ENCODE data around the gene CPEB4. TPM values are rescaled to one million over a fixed set of nuclear protein-coding genes. Genes with fewer than 3 reads are reported as not detected.

CPEB4 gene
- total and polyA plus RNA-seq, 2 of the 4 experiments (the other 2 are of a cell fraction) = 7.8 to 22.6 TPM

- no peak overlapping the region for H2BK15ac ChIP-seq (ENCODE audit: low read depth, low read length)
- no peak for DNase-seq
- H3K23ac ChIP-seq (ENCODE audit: low read depth, low read length) = no peak overlapping the region
- peaks cover 8 to 13% of the 10 kb centered on the region in 2 experiments; a peak in 3 of 4 replicates for H3K79me1 ChIP-seq (ENCODE audit: low read depth in 1 of 2, low read length in 2 of 2)
- no peak overlapping the region for H3K27ac ChIP-seq (ENCODE audit: insufficient read depth, low read length)
- no peak overlapping the region for H2BK120ac ChIP-seq (ENCODE audit: low read depth, low read length)
- dilution Hi-C loops (cut with HindIII; ENCODE audit: low sequenced_read_pairs, unreplicated experiment) (no loop called here), intact Hi-C loops (cut with micrococcal nuclease) (no loop called here), in situ Hi-C loops (cut with MboI; ENCODE audit: low sequenced_read_pairs) (no loop called here)
- no peak overlapping the region for H3K4me3 ChIP-seq (ENCODE audit: insufficient read depth, low read depth, low read length)
- H2AK5ac ChIP-seq (ENCODE audit: low read depth, low read length) = no peak overlapping the region
- WGBS, 2 experiments (ENCODE audit: extremely low coverage in 2 of 2, insufficient read length in 1 of 2) = no CpG with 5 or more reads among the region's 2 CpGs
- H3K9ac ChIP-seq (ENCODE audit: low read depth, low read length) = no peak overlapping the region
- H2BK20ac ChIP-seq (ENCODE audit: low read depth, low read length) = no peak overlapping the region
- H2BK5ac ChIP-seq (ENCODE audit: low read depth, low read length, poor library complexity, severe bottlenecking) = no peak overlapping the region
- H3K14ac ChIP-seq (replicated peaks; ENCODE audit: low read depth, low read length) = no peak overlapping the region
- H3K56ac ChIP-seq (ENCODE audit: extremely low read depth, insufficient read depth, low read length) = no peak overlapping the region
- no peak overlapping the region for H3K4ac ChIP-seq (ENCODE audit: low read depth, low read length)
- peaks cover 2% of the 10 kb centered on the region; the same call in 1 of the 2 replicates for H3K4me1 ChIP-seq (ENCODE audit: control insufficient read depth, insufficient read depth, low read length)
- BruUV-seq (replicated peaks) = no TSS peak
- CTCF ChIA-PET = no interaction called here
- H4K8ac ChIP-seq (ENCODE audit: low read depth in 2 of 2, low read length in 2 of 2) = no peak overlapping the region
- H3K9me3 ChIP-seq (ENCODE audit: control insufficient read depth, insufficient read depth, low read length) = no peaks in the 10 kb centered on the region
- no peak overlapping the region for H4K91ac ChIP-seq (ENCODE audit: insufficient read depth, low read depth, low read length)
- H2AK9ac ChIP-seq (replicated peaks; ENCODE audit: low read depth, low read length, poor library complexity) = no peak overlapping the region
- H3K36me3 ChIP-seq (ENCODE audit: control insufficient read depth, insufficient read depth, low read length) = peaks cover 3% of the 10 kb centered on the region; the same call in 1 of the 2 replicates
- no peaks in the 10 kb centered on the region for H3K27me3 ChIP-seq (ENCODE audit: control insufficient read depth, insufficient read depth, low read length)
- H3K4me2 ChIP-seq (ENCODE audit: low read depth, low read length) = no peak overlapping the region
- H4K20me1 ChIP-seq (ENCODE audit: insufficient read depth, low read length) = no peaks in the 10 kb centered on the region
- TF ChIP-seq USF2 (IDR thresholded peaks at IDR 0.05; ENCODE audit: low read depth, low read length) = no peak
- TF ChIP-seq RFX5 (IDR thresholded peaks at IDR 0.05; ENCODE audit: low read depth, low read length) = no peak
- TF ChIP-seq RAD21 (IDR thresholded peaks at IDR 0.05; ENCODE audit: low read length) = no peak
- TF ChIP-seq BHLHE40 (IDR thresholded peaks at IDR 0.05; ENCODE audit: low read depth, low read length) = no peak
- no peak for TF ChIP-seq MAFK (IDR thresholded peaks at IDR 0.05; ENCODE audit: low read depth, low read length)
- TF ChIP-seq NFE2L2 (IDR thresholded peaks at IDR 0.05; ENCODE audit: low read depth, low read length) = no peak
- no peak for TF ChIP-seq CHD1 (IDR thresholded peaks at IDR 0.05; ENCODE audit: low read depth, low read length)
- no peak for TF ChIP-seq MXI1 (IDR thresholded peaks at IDR 0.05; ENCODE audit: borderline replicate concordance, low read depth, low read length)
- no peak for TF ChIP-seq ELK1 (IDR thresholded peaks at IDR 0.05; ENCODE audit: borderline replicate concordance, low read depth, low read length)
- TF ChIP-seq POLR2A (IDR thresholded peaks at IDR 0.05; ENCODE audit: low read depth, low read length) = no peak
- no peak for TF ChIP-seq CEBPB (IDR thresholded peaks at IDR 0.05; ENCODE audit: low read depth, low read length)
- no peak overlapping the region for H2AFZ ChIP-seq (replicated peaks; ENCODE audit: low read length, poor library complexity)
- POLR2A ChIA-PET (ENCODE audit: unreplicated experiment) = interaction anchor here (0.7 kb wide), 1 partner anchor 1450 kb away, joined by 3 read pairs; no protein-coding TSS in a partner anchor
- H3K18ac ChIP-seq (ENCODE audit: low read depth, low read length) = no peak overlapping the region
- no peak for ATAC-seq (ENCODE audit: low read depth)
- no peaks in the 10 kb centered on the region; the same call in 1 of the 2 replicates for H3K9me1 ChIP-seq (ENCODE audit: insufficient read depth, low read length)
- H4K5ac ChIP-seq (ENCODE audit: low read depth, low read length) = no peak overlapping the region
These were observed 53.0 kb downstream of the CPEB4 start for GRCh38 chr5:173941102-173941501.

Measured in IMR-90 (cell line).